ENCODE measurements around the gene METTL8.
A peak's percentile ranks its signal among the peaks of the same experiment; 100 is the strongest.
"Not testable (repeated sequence)": the region's sequence is repeated elsewhere in the genome, so short reads cannot be mapped to it uniquely, and the experiment has no call there.

The METTL8 gene

DNA sequence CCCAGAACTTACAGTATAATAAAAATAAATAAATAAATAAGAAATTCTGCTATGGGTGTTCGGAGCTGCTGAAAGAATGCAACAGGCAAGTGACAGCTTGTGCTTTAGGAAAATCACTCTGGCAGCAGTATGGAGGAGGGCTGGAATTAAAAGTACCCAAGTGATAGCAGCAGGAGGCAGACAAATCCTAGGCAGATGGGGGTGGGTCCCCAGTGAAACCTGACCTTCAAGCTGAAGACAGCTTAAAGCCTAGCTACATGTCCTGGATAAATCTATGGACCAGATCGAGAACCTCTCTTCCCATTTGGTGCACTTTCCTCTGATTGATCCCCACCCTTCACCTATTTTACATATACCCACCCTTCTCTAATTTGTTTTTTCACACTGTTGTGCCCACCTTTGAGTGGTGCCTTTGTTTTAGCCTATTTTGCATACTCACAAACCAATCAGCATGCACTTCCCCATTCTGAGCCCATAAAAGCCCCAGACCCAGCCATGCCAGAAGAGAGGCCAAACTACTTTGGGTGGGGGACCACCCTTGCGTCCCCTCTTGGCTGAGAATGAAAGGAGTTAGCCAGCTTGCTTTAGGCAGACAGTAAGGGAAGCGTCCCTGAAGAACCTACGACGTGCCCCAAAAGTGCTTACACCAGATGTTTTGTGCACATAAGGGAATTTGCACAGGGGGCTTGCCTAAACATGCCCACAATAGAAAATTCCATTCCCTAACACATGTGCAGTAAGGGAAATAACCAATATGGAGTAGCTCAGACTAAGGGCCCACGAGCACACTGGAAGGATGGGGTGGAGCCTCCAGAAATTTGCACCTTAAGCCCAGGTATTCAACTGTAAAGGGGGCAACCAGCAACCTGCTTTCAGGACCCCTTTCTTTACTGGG is 3.0 kb downstream of the METTL8 start:
- no peak for DNase-seq

DNA sequence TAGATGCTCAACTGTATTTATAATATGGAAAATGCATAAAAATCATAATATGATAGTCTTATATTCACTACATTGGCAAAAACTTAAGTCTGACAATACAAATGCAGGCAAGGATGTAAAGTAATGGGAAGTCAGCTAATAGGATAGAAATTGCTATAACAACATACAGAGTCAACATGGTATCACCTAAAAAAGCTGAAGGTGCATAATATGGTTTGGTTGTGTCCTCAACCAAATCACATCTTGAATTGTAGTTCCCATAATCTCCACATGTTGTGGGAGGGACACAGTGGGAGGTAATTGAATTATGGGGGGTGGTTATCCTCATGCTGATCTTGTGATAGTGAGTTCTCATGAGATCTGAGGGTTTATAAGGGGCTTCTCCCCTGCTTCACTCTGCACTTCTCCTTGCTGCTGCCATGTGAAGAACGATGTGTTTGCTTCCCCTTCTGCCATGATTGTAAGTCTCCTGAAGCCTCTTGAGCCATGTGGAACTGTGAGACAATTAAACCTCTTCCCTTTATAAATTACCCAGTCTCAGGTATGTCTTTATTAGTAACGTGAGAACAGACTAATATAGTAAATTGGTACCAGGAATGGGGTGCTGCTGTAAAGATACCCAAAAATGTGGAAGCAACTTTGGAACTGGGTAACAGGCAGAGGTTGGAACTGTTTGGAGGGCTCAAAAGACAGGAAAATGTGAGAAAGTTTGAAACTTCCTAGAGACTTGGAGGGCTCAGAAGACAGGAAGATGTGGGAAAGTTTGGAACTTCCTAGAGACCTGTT is 10.9 kb downstream of the METTL8 start:
- DNase-seq, result not testable (repeated sequence)

DNA sequence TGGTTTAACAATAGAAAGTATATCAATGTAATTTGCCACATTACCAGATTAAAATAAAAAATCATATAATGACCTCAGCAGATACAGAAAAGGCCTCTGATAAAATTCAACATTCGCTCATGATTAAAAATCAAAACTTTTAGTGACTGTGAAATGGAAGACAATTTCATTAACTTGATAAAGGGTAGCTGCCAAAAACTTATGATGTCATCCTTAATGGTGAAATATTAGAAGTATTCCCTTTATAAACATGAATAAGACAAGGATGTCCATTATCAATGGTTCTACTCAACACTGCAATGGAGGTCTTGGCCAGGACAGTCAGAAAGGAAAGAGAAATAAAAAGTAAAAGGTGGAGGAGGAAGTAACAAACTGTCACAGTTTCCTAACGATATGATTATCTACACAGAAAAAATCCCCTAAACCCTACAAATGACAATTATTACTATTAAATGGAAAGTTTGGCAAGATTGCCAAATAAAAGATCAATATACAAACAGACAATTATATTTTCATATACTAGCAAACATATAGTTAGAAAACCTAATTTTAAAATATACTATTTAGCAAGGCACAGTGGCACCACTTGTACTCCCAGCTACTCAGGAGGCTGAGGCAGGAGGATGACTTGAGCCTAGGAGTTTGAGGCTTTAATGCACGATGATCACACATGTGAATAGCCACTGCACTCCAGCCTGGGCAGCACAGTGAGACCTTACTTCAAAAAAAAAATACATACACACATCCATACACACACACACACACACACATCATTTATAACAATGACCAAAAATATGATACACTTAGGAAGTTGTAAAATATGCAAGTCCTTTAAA is 12.8 kb downstream of the METTL8 start:
- no peak for DNase-seq

DNA sequence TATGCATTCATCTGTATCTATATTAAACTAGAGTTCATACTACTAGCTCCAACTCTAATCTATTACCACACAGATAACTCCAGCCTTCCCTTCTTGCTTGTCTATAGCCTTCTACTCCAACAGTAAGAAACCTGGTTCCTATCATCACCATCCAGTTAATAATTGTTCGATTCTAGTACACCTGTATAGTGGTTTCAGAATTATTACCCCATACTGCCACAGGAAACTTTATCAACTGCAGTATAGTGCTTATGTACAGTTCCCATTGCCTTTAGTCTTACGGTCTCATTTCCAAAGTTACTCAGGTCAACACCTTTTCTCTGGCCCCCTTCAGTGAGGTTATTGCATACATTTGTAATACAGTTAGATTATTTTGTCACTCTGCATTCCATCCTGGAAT is 14.5 kb downstream of the METTL8 start:
- DNase-seq, result no peak

DNA sequence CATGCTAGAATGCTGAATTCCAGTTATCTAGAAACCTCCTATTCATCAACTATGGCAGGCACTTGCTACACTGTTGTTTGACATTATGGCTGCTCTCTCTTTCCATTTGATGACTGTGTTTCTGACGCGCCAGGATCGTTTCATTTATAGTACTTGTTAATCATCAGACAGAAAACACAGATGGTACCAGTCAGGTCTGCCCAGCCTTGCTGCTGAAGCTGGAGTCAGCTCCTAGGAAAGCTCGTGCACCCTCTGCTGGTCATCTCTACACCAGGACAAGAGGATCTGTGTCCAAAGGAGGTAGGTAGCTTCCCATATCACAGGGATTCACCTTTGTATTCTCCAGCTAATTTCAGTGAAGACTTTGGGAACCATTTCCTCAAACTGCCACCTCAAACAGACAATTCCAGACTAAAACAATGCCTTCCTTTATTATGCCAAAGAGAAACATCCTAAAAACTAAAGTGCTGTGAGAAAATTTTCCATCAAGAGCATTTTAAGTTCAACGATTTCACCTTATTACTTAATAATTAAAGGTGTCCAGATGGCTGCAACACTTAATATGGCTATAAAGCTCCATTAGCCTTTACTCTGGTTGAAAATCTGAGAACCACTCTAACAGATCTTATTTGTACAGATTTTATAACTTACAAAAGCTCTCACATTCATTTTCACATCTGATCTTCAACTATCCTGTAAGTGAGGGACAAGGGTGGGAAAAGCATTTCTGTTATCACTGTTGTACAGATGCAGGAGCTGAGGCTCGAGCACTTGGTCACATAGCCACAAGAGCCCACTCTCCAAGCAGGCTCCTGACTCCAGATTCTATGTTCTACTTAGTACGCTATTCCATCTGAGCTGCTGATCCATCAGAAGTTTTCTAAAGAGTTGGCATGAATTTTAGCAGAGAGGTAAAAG is 17.5 kb downstream of the METTL8 start:
- DNase-seq, result peak; percentile 93

DNA sequence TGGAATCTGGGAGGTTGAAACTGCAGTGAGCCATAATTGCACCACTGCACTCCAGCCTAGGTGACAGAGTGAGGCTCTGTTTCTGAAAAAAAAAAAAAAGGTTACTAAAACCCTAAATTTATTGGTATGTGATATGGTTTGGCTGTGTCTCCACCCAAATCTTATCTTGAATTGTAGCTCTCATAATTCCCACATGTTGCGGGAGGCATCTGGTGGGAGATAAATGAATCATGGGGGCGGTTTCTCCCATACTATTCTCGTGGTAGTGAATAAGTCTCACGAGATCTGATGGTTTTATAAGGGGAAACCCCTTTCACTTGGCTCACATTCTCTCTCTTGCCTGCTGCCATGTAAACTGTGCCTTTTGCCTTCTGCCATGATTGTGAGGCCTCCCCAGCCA is 19.1 kb downstream of the METTL8 start:
- not testable (repeated sequence) for DNase-seq

DNA sequence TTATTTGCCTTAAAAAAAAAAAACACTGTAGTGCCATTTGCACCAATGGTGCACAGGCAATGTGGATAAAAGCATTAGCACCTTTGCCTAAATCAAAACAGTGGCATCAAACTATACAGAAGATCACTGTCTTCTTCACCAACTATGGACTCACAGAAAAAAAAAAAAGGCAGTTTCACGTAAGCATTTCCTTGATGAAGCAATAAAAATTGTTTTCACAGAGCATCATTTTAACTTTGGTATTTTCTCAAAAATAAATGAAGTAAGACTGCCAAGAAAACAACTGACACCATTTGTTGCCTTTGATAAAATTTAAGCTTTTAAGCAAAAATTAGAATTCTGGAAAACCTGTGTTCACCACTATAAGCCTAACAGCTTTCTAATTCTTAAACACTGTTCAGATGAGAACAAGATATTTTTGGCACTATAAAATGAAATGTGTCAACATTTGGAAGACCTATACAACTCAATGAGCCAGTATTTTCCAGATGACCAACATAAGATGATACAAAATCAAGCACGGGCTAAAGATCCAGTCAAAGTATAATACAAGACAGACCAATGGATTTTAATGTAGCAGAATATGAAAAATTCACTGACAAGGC is 21.1 kb downstream of the METTL8 start:
- DNase-seq, result no peak

DNA sequence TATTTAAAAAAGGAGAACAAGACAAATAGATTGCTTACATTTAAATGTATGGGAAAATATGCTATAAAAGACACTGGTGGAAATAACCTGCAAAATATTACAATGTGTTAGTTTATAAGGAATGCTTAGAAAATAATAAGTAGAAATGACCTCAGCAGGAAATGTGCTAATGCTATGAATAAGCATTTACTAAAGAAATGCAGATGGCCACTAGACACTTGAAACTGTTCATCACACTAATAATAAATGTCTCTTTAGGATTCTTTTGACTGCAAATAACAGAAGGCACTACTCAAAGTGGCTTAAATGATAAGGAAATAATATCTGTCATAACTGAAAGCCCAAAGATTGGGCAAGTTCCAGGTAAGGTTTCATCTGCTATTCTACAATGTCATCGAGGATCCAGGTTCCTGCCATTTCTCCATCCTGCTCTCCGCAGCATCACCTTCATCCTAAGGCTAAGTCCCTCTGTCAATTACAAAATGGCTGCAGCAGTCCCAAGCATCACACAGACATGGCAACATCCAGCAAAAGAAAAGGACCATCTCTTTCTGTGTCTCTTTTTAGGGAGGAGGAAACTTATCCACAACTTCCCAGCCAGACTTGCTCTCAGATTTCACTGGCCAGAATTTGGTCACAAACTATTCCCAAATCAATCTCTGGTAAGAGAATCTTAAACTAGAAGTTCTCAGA is 21.9 kb downstream of the METTL8 start:
- peak; percentile 37 for DNase-seq

DNA sequence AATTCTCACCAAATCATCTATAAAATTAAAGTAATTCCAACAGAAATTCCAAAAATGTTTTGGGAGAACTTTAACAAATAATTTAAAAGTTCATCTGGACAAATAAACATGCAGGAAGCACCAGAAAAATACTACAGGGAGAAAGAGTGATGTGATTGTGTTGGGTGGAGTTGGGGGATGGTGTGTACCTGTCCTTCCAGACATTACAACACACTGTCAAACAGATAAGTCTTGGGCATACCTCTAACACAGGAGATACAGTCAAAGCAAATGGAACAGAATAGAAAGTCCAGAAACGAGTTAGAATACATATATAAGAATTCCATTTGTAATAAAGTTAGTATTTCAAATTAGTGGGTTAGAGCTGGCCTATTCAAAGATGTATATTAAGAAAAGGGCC is 22.6 kb downstream of the METTL8 start:
- DNase-seq, result no peak

DNA sequence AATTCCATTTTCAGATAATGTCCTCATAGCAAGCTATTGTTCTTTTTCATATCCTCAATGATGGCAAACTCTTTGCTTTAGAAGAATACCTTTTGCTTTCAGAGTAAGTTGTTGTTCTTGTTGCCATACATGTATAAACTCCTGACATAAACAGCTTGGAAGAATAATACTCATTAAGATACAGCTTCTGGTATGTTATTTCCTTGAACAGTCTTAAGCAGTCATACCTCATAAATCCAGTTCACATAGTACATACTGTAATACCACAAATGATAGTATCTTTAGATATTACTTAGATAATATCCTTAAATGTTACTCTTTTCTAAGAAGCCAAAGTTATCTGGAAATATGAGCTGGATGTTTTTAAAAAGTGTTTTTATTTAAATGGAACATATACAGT is 23.2 kb downstream of the METTL8 start:
- no peak for DNase-seq

DNA sequence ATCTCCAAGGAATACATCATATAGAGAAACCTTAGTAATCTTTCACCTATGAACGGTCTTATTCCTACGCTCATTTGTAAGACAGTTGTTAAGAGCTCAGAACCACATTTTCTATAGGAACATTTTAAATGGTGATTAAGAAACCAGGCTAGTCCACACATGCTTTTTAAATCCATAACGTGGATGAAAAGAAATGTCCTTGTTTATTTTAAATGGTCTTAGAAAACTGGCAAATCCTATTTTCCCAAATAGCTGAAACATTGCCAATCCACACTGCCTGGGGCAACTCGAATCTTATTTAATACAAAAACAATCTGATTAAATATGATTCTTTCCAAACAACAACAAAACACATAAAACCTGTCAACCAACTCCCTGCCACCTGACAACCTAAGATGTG is 23.7 kb downstream of the METTL8 start:
- no peak for DNase-seq

DNA sequence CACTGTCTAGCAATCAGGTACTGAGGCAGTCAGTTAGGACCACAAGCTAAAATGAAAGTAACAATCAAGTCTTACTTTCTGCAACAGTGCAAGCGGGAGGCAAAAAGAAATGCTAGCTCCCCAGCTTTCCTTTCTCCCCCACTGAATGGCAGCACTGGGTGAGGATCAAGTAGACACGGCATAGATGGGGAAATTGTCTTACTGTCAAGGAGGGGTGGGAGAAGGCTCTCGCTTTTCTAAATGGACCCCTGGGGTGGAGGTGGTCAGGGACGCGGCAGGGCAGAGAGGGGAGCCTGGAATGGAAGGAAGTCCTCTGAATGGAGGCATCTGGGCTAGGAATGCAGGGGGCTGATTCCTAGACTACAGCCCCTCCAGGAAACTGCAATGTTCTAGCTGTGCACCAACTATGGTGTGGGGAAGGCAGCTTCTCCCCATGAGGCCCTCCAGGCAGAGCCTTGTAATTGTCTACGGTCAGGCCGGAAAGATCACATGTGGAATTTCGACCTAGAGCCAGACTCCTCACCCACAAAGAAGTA is 24.3 kb downstream of the METTL8 start:
- no peak for DNase-seq

DNA sequence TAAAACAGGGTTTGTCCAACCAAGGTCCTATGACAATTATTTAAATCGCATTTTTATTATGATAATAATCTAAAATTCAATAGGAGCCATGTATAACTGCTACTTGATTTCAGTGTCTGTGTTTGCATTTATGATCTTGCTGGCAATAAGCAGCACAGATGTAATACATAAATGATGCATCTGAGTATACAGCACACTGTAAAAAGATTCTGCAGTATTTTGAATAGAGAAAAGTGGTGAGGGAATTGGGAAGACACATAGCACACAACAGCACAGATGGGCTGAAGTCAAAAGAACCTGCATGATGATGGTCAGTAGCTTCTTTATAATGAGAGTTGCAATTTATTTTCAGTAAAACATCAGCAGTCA is 26.1 kb downstream of the METTL8 start:
- DNase-seq, result no peak

DNA sequence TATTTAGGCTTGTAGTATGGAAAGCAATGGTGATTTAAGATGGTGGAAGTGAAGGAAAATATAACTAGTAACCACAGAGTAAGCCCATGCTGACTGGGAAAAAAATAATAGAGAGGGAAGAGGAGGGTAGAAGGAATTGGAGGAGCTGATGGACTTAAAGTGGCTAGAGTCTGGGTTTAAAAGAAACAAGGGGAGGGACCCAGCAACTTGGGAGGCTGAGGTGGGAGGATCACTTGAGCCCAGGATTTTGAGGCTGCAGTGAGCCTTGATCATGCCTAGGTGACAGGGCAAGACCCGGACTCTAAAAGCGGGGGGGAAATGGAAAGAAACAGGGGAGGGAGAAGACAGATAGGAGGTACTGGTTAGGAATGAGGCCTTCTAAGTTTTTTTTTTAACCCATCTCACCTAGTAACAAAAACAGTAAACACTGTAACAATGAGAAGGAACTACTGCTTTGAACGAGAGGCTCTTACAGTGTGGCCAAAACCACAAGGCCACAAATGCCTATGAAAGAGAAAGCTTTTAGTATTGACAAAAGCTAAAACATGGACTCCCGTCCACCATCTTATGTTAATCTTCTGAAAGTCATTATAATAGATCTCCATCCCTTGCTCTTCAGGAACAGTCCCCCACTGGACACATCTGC is 26.6 kb downstream of the METTL8 start:
- DNase-seq, result no peak

DNA sequence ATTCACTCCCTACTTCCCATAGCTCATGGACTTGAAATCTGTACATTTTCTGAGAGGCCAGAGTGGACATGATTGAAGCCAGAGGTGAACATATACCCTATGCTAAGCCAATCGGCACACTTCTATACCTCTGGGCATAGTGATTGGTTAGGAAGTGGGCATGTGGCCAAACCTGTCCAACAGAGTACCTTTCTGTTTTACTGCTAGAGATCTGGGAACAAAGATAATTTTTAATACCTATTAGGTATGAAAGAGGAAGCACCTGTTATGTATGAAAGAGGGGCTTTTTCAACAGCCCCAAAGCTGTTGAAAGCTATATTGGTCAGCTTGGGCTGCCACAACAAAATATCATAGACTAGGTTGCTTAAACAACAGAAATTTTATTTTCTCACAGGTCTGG is 27.7 kb downstream of the METTL8 start:
- no peak for DNase-seq

DNA sequence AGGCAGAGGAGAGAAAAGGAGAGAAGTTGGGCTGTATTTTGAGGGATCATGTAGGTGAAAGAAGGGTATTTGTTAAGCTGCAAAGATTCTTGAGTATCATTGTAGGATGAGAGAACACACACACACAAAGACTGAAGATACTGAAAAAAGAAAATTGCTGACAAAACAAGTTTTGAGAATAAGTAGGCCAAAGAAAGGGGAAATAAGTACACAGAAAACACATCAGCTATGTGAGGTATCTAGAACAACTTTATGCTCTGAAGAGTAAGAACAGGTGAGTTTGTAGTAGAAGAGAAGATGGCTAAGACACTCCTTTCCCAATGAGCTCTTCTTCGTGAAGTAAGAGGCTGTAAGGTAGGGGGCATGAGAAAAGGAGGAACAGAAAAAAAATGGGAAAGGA is 28.2 kb downstream of the METTL8 start:
- DNase-seq, result no peak

DNA sequence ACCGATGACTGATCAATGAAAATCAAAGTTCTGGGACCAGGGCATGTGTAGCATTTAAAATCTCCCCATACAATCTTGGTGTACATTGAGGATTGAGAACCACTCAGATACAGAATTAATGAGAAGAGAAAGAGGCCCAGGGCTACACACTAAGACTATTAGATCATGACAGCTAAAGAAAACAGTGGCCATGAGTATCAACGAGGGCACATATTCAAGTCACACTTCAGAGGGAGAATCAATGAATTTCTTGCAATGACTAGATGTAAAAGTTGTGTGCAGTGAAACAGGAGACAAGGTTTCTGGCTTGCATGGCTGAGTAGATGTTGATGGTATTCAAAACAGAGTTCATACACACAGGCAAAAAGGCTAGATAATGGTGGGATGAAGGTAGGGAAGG is 29.1 kb downstream of the METTL8 start:
- DNase-seq, result no peak

DNA sequence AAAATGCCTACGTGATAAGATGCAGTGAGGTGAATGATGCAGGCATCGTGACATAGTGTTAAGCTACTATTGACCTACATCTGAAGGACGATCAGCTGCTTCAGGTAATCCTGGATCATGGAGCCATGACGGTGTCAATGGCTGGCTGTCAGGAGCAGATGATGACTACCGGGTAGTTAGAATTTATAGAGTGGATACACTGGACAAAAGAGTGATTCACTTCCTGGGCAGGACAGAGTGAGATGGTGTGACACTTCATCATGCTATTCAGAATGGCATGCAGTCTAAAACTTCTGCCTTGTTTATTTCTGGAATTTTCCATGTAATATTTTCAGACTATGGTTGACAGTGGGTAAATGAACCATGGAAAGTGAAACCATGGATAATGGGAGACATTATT is 29.5 kb downstream of the METTL8 start:
- DNase-seq, result peak; percentile 72

DNA sequence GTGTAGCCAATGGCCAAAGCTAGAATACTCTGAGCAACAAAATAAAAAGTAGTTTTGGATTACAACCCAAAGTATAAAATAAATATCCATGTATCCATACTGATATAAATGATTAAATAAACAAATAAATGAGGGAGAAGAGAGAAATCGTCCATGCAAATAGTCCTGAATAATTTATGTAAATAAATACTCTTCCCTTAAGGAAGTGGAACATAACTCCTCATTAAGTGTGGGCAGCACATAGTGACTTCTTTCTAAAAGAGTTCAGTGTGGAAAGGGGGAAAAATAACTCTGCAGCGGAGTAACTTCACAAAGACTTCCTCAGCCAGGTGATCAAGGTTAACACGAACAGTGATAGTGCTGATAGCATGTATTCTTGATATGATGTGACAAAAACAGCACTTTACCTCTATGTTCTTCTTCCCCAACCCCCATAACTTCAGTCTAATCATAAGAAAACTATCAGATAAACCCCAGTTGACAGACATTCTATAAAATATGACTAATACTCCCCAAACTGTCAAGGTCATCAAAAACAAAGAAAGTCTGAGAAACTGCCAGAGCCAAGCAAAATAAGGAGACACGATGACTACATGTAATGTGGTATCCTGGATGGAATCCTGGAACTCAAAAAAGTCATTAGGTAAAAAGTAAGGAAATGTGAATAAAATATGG is 30.7 kb downstream of the METTL8 start:
- peak; percentile 54 for DNase-seq

DNA sequence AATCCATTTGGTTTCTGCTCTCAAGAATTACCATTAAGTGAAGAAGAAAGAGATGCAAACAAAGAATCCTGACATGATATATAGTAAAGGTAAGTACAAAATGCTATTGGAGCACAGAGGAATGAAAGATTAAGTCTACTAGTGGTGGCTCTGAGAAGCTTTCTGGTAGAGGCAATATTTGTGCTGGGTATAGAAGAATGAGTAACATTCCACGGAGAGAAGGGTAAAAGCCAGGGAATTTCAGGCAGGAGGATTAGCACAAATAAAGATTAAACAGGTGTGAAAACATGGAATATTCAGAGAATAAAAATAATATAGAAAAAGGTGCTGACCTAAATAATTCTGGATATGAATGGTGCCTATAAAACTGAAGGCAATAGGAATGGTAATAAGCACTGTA is 31.8 kb downstream of the METTL8 start:
- DNase-seq, result no peak
